Breast epithelium (tissue), 4 donors: ENCODE measurements around the gene FOXA2. TPM values are rescaled to one million over a fixed set of nuclear protein-coding genes. Genes with fewer than 3 reads are reported as not detected.

ENCODE experiments used
- DNase-seq, 2 donors: peaks; one replicate each; pipeline ENCODE4 v3.0.0-alpha.2; 2019; ENCODE audit warnings: low spot score in 2 of 2
- H3K27ac ChIP-seq, 2 donors: fragments of 200-600 bp; sonication (generic) in 1 of 2; one replicate each; pipeline ENCODE4 v1.5.1; 2016 to 2019; ENCODE audit warnings: mild to moderate bottlenecking in 1 of 2
- H3K27me3 ChIP-seq, 2 donors: fragments of 200-600 bp; sonication (generic) in 1 of 2; one replicate each; pipeline versions ENCODE4 v1.5.1 to v1.6.0; 2017 to 2019; ENCODE audit warnings: control low read depth in 1 of 2, mild to moderate bottlenecking in 1 of 2
- H3K36me3 ChIP-seq: fragments of 200-600 bp; one replicate; pipeline ENCODE4 v1.5.1; 2019
- H3K4me1 ChIP-seq, 2 donors: fragments of 200-600 bp; sonication (generic); one replicate each; pipeline ENCODE4 v1.5.1; 2016 to 2019; ENCODE audit warnings: control low read depth in 1 of 2
- H3K4me3 ChIP-seq, 3 donors: fragments of 200-600 bp; sonication (generic); 1 replicate in 2 of 3; 2 replicates in 1 of 3; pipeline ENCODE4 v1.5.1; 2016 to 2019; ENCODE audit warnings: mild to moderate bottlenecking in 3 of 3, moderate library complexity in 2 of 3
- H3K9me3 ChIP-seq, 2 donors: fragments of 200-600 bp; sonication (generic) in 1 of 2; one replicate each; pipeline ENCODE4 v1.5.1; 2016 to 2019; ENCODE audit warnings: control low read depth in 1 of 2
- POLR2A ChIP-seq: fragments of 450-650 bp; IDR thresholded peaks from one replicate; pipeline ENCODE4 v1.6.1; 2016; ENCODE audit warnings: antibody characterized with exemption, mild to moderate bottlenecking, moderate library complexity
- POLR2AphosphoS5 ChIP-seq, 3 donors: sonication (generic); formaldehyde crosslinking; IDR thresholded peaks; one replicate each; pipeline ENCODE4 v1.6.1; 2017; ENCODE audit warnings: antibody characterized with exemption in 3 of 3
- intact Hi-C: fragments of 100-400 bp; cut with DNase I; formaldehyde crosslinking; loops from one replicate; pipeline ENCODE4 v1.15.1; 2023; ENCODE audit warnings: low total_unique reads
- total RNA-seq, 3 donors: library from RNA; depleted of rRNA; stranded (reverse); fragments of >200 nt; gene quantifications; one replicate each; pipeline ENCODE4 v1.1.0, GENCODE V29; 2016
- TF ChIP-seq, protein P1 (sequence below), 3 donors: fragments of 450-650 bp; IDR thresholded peaks; one replicate each; pipeline ENCODE4 v1.5.1; 2016 to 2017; ENCODE audit warnings: antibody characterized with exemption in 3 of 3, mild to moderate bottlenecking in 3 of 3, moderate library complexity in 3 of 3

FOXA2 gene
- total RNA-seq, 3 donors from 2014 or later = not detected

DNA sequence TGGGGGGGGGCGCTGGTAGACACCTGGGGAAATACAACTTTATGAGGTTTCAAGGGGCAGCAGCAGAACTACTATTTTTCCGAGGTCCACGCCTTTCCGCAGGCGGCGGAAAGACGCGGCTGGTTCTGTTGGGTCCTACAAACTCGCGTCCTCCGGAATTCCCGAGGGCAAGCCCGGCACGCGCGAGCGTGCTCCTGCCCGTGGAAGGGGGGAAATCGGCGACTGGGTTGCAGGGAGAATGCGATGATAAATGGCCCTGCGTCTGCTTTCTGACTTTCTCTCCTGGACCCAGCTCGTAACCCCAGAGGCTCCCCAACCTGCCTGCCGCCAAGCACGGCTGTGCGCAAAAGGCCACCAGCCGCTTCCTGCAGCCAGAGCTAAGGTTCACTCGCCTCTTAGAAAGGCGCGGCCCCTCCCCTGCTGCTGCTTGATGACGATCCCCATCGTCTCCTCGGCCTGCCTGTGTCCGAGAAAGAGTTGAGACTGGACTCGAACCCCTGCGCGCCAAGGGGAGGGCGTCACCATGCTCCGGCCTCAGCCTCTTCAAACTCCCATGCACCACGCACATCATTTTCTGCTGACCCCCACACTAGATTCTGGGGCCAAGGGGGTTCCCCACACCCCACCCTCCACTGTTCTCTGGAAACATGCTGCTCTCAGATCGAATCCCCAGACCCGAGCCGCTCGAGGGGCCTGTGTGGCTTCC is 6.7 kb downstream of the FOXA2 start:
- no peak for DNase-seq
- H3K27me3 ChIP-seq = peaks cover 0 to 95% of the 10 kb centered on the region in 2 donors
- intact Hi-C loops = no loop called here
- no peaks in the 10 kb centered on the region for H3K9me3 ChIP-seq
- H3K4me1 ChIP-seq = peaks cover 0 to under 1% of the 10 kb centered on the region in 2 donors
- no peaks in the 10 kb centered on the region for H3K36me3 ChIP-seq
- H3K27ac ChIP-seq = no peak overlapping the region
- TF ChIP-seq POLR2A (no peak), POLR2AphosphoS5 (IDR thresholded peaks at IDR 0.05) (no peak)
- TF ChIP-seq, protein P1, sequence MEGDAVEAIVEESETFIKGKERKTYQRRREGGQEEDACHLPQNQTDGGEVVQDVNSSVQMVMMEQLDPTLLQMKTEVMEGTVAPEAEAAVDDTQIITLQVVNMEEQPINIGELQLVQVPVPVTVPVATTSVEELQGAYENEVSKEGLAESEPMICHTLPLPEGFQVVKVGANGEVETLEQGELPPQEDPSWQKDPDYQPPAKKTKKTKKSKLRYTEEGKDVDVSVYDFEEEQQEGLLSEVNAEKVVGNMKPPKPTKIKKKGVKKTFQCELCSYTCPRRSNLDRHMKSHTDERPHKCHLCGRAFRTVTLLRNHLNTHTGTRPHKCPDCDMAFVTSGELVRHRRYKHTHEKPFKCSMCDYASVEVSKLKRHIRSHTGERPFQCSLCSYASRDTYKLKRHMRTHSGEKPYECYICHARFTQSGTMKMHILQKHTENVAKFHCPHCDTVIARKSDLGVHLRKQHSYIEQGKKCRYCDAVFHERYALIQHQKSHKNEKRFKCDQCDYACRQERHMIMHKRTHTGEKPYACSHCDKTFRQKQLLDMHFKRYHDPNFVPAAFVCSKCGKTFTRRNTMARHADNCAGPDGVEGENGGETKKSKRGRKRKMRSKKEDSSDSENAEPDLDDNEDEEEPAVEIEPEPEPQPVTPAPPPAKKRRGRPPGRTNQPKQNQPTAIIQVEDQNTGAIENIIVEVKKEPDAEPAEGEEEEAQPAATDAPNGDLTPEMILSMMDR (IDR thresholded peaks at IDR 0.05) = no peak
- no peak overlapping the region for H3K4me3 ChIP-seq

DNA sequence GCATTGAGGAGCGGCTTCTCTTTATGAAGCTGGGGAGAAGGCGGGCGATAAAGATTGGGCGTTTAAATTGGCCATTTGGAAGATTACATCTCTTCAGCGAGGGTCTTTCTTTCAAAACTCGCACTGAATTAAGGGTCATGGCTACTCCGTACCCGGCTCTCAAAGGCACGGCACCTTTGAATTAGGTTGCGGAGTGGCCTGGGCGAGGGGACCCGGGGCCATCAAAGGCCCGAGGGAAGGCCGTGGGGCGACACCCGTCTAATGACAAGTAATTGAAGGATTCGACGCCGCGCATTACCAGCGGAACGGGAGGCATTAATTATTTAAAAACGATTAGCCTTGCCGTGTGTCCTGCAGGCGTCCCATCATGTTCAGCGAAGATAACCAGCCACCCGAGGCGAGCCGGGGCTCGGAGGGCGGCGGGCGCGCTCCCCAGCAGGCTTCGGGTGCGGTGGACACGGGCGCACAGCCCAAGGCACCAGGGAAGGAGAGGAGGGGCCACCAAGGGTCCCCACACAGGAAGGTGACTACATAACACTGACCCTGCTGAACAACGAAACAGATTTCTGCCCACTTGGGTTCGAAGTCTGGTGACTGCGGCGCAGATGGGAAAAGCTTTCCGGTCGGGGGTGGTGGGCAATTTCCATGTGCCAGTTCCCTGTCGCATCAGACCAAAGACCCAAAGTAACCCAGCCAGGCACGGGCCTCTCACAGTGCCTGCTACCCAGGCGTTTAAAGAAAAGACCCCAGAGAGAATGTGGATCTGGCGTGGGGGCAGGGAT is 7.4 kb downstream of the FOXA2 start:
- Histone ChIP-seq H3K4me1 (no peaks in the 10 kb centered on the region), H3K36me3 (no peaks in the 10 kb centered on the region), H3K9me3 (no peaks in the 10 kb centered on the region), H3K4me3 (no peak overlapping the region), H3K27ac (no peak overlapping the region), H3K27me3 (peaks cover 0 to 95% of the 10 kb centered on the region in 2 donors)
- no peak for DNase-seq
- TF ChIP-seq POLR2AphosphoS5 (IDR thresholded peaks at IDR 0.05) (no peak), POLR2A (no peak)
- TF ChIP-seq, protein P1 (IDR thresholded peaks at IDR 0.05) = no peak
- intact Hi-C loops = no loop called here

DNA sequence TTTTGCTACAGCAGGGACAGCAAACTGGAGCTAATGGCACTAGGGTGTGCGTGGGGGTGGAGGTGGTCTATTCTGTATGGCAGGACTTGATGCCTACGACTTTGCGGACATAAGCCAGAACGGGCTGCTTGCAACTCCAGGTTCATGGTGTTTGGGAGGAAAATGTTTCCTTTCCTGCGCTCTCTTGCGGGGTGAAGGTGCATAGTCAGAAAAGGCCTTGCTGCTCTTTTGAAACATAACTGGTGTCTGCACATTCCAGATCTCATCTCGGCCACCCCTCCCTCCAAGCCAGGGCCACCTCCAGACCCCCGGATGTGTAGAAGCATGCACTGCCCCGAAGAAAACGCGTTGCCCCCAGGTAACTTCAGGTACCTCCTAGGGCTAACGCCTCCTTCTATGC is 8.1 kb downstream of the FOXA2 start:
- TF ChIP-seq, protein P1 (IDR thresholded peaks at IDR 0.05) = no peak
- no peak for TF ChIP-seq POLR2AphosphoS5 (IDR thresholded peaks at IDR 0.05)
- TF ChIP-seq POLR2A = no peak
- Histone ChIP-seq H3K9me3 (no peaks in the 10 kb centered on the region), H3K36me3 (no peaks in the 10 kb centered on the region), H3K27ac (no peak overlapping the region), H3K4me1 (no peaks in the 10 kb centered on the region), H3K27me3 (peaks cover 0 to 95% of the 10 kb centered on the region in 2 donors), H3K4me3 (no peak overlapping the region)
- intact Hi-C loops = no loop called here
- DNase-seq = no peak

DNA sequence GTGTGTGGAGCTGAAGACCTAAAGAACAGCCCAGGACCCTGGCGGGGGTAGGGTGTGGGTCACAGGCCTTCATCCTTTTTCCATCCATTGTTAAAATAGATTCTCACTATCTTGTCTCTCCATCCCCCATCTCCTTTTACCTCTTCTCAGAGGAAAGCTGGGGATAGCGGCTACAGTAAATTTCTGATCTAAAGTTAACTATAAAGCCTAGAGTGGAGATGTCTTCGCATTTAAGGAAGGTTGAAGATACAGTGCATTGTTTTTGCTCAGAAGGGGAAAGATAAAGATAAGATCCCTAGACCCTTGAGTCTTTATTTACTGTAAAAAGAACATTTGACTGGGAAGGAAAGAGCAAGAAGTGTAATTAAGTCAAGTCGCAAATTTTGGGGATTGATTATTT is 8.6 kb downstream of the FOXA2 start:
- no peaks in the 10 kb centered on the region for H3K36me3 ChIP-seq
- TF ChIP-seq, protein P1 (IDR thresholded peaks at IDR 0.05) = no peak
- TF ChIP-seq POLR2AphosphoS5 (IDR thresholded peaks at IDR 0.05) = no peak
- no peak for TF ChIP-seq POLR2A
- H3K9me3 ChIP-seq = no peaks in the 10 kb centered on the region
- H3K4me1 ChIP-seq = no peaks in the 10 kb centered on the region
- intact Hi-C loops = no loop called here
- H3K4me3 ChIP-seq = no peak overlapping the region
- H3K27me3 ChIP-seq = peaks cover 0 to 95% of the 10 kb centered on the region in 2 donors
- no peak for DNase-seq
- no peak overlapping the region for H3K27ac ChIP-seq

DNA sequence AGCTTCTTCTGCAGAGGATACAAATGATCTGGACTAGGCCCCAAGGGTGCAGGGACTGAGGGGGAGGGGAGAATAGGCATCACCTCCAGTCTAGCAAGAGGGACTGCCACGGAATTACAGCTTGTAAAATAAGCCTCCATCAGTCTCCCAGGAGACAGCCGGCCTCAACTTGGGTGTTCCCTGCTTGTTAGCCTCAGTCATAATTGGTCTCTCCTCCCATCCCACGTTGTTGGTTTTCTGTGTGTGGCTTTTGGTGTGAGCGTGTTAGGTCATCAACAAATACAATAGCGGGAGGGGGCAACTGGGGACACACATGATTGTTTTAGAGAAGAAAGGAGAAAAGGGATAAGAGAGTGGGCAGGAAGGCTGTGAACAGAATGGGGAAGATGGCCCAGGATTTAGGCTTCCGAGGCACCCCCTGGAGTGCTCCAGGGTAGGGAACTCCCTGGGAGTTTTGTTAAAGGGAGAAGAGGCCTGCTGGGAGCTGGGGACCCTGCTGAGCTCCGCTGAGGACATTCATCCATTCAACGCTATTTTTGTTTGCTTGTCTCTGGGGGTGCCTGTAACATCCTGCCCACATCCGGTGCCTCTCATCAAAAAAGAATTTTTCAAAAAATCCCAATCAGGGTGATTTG is 9.2 kb downstream of the FOXA2 start:
- Histone ChIP-seq H3K27ac (no peak overlapping the region), H3K27me3 (peaks cover 0 to 95% of the 10 kb centered on the region in 2 donors)

More for the DNA sequence above, 9.2 kb downstream of the FOXA2 start:
- DNase-seq = no peak
- H3K4me3 ChIP-seq = no peak overlapping the region
- TF ChIP-seq POLR2AphosphoS5 (IDR thresholded peaks at IDR 0.05) (no peak), POLR2A (no peak)
- TF ChIP-seq, protein P1 (IDR thresholded peaks at IDR 0.05) = no peak
- no peaks in the 10 kb centered on the region for H3K36me3 ChIP-seq
- no peaks in the 10 kb centered on the region for H3K4me1 ChIP-seq
- H3K9me3 ChIP-seq = no peaks in the 10 kb centered on the region
- intact Hi-C loops = no loop called here
